ENCODE data around the gene REX1BD. TPM values are rescaled to one million over a fixed set of nuclear protein-coding genes. Genes with fewer than 3 reads are reported as not detected.

REX1BD gene
- total RNA-seq, 2 donors from 2014 or later: 146 to 214 TPM

DNA sequence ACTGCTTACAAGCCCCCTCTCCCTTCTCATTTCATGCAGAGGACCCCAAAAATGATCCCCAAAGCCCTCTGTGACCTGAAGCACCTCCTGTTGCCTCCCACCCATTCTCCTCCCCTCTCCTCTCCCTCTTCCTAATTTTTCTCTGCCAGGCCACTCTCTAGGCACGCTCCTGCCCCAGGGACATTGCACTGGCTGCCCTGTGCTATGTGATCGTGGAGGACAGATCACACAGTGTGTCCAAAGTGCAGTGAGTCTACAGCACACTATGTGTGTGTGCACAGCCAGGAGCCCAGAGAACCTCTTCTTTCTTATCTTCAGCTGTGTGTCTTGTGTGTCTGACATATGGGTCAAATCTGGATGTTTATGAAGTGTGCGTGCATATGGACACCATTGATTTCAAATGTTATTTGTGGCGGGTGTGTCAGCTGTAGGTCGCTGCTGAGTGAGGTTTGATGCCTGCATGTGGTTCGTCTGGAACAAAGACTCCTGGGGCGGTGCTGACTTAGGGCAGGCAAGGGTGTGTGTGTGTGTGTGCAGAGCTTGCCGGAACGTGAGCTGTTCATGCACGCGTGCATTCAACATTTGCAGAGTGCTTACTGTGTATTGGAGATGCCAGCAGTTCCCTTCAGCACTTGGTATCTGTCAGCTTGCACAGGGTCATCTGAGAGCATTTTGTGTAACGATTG, 46.2 kb downstream of the REX1BD start:
- Histone ChIP-seq H3K9me3 (no peaks in the 10 kb centered on the region), H3K4me1 (peaks cover 27% of the 10 kb centered on the region), H3K27me3 (no peaks in the 10 kb centered on the region), H3K27ac (no peak overlapping the region), H3K36me3 (replicated peaks in 1 of 2; ENCODE audit: insufficient read depth in 1 of 2, low read depth in 2 of 2) (no peaks in the 10 kb centered on the region), H3K4me3 (no peak overlapping the region)
- 64 to 80% methylated on average over 11 to 12 of the region's 12 CpGs for WGBS, 2 donors
- DNase-seq (no peak), ATAC-seq (no peak)
- TF ChIP-seq POLR2A (IDR thresholded peaks at IDR 0.05): no peak
- TF ChIP-seq, protein P1, sequence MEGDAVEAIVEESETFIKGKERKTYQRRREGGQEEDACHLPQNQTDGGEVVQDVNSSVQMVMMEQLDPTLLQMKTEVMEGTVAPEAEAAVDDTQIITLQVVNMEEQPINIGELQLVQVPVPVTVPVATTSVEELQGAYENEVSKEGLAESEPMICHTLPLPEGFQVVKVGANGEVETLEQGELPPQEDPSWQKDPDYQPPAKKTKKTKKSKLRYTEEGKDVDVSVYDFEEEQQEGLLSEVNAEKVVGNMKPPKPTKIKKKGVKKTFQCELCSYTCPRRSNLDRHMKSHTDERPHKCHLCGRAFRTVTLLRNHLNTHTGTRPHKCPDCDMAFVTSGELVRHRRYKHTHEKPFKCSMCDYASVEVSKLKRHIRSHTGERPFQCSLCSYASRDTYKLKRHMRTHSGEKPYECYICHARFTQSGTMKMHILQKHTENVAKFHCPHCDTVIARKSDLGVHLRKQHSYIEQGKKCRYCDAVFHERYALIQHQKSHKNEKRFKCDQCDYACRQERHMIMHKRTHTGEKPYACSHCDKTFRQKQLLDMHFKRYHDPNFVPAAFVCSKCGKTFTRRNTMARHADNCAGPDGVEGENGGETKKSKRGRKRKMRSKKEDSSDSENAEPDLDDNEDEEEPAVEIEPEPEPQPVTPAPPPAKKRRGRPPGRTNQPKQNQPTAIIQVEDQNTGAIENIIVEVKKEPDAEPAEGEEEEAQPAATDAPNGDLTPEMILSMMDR (IDR thresholded peaks at IDR 0.05): no peak
- intact Hi-C loops (cut with DNase I): no loop called here

DNA sequence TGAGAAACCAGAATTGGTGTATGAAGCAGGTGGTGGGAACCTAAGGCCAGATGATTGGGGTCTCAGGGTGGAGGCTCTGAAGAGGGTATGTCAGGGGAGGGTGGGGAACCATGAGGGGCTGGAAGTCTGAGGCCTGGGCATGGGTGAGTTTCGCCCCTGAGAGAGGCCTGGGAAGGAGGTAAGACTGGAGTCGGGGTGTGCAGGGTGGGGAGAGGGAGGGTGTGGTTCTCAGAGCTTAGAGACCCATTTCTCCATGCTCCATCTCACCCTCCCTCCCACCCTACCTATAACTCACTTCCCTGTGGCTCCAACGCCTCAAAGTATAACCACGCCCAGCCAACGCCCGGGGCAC, 47.2 kb downstream of the REX1BD start:
- H3K27ac ChIP-seq: peak overlapping the region in 1 of 4 donors; percentile 95
- H3K4me1 ChIP-seq: peaks cover 27% of the 10 kb centered on the region
- intact Hi-C loops (cut with DNase I): no loop called here
- DNase-seq (no peak), ATAC-seq (no peak)
- H3K4me3 ChIP-seq: no peak overlapping the region
- no peaks in the 10 kb centered on the region for H3K36me3 ChIP-seq (replicated peaks in 1 of 2; ENCODE audit: insufficient read depth in 1 of 2, low read depth in 2 of 2)
- no peaks in the 10 kb centered on the region for H3K27me3 ChIP-seq
- no peaks in the 10 kb centered on the region for H3K9me3 ChIP-seq
- 19 to 24% methylated on average over 5 to 6 of the region's 6 CpGs for WGBS, 2 donors
- no peak for TF ChIP-seq POLR2A (IDR thresholded peaks at IDR 0.05)
- TF ChIP-seq, protein P1 (IDR thresholded peaks at IDR 0.05): no peak

DNA sequence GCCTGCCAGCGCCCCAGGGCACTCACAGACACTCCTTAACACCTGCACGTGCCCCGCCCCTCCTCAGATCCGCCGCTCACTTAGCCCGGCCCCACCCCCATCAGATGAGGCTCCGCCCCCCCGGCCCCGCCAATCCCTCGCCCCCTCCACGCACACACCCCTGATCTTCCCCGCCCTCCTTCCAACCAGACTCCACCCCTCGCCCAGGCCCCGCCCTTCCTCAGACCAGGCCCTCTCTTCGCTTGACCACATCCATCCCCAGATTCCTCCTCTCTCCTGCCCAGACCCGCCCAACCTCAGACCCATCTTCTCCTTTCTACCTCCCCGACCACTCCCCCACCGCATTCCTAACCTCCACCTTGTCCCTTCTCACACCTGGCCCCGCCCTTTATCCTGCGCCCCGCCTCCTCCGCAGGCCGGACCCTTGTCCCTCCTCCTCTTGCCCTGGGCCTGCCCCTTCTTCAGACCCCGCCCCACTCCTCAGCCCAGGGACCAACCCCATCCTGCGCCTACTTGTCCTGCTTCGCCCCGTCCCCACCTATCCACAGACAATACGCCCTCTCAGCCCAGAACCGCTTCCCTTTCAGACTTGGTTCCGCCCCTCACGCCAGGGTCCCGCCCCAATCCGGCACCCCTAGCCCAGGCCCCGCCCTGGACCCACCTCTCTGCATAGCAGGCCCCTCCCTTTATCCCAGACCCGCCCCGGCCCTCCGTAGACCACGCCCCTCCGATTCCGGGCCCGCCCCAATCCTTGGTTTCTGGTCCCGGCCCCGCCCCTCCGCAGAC, 47.8 kb downstream of the REX1BD start:
- Histone ChIP-seq H3K27ac (peak overlapping the region; percentile 82 to 97 (median 96)), H3K4me3 (peak overlapping the region in 1 of 2 donors; percentile 78), H3K27me3 (no peaks in the 10 kb centered on the region), H3K9me3 (no peaks in the 10 kb centered on the region), H3K36me3 (replicated peaks in 1 of 2; ENCODE audit: insufficient read depth in 1 of 2, low read depth in 2 of 2) (no peaks in the 10 kb centered on the region), H3K4me1 (peaks cover 27% of the 10 kb centered on the region)
- DNase-seq (peak; percentile 97 to 99 (median 98)), ATAC-seq (peak; percentile 90)
- 2% methylated on average over 28 to 37 of the region's 44 CpGs for WGBS, 2 donors
- intact Hi-C loops (cut with DNase I): no loop called here
- no peak for TF ChIP-seq POLR2A (IDR thresholded peaks at IDR 0.05)
- TF ChIP-seq, protein P1 (IDR thresholded peaks at IDR 0.05): no peak

DNA sequence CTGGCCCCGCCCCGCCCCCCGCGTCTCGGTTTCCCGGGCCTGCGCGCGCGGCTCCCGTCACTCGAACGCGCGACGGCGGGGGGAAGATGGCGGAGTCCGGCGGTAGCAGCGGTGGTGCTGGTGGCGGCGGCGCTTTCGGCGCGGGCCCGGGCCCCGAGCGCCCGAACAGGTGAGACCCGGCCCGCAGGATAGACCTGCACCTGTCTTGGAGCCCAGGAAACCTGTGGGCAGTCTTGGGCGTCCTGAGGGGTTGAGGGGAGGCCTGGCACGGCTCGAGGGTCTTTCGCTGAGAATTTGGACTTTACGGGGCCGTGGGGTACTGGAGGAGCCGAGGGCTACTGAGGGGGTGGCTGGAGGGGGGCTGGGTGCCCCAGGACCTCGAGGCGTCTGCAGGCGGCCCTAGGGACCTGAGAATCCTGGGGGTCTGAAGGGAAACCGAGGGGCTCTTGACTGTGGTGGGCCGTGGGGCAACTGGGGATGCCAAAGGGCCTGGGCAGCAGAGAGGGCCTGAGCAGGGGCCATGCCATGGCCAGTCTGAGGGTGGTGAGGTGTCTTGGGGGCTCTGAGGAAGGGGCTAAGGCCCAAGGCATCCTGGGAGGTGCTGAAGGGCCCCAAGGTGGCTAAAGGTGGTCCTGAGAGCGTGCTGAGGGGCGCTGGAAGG, 48.5 kb downstream of the REX1BD start, which contains the start of gene KLHL26:
KLHL26 (plus strand) TSS at position 60 of the 661 bp plus-strand sequence; CDS start at position 87, 27 bp downstream.
- peaks cover 27% of the 10 kb centered on the region for H3K4me1 ChIP-seq
- ATAC-seq (no peak), DNase-seq (no peak)
- WGBS, 2 donors: 3 to 9% methylated on average over 8 to 25 of the region's 47 CpGs
- no peaks in the 10 kb centered on the region for H3K9me3 ChIP-seq
- TF ChIP-seq POLR2A (IDR thresholded peaks at IDR 0.05): peak; percentile 50 to 76 (median 75)
- TF ChIP-seq, protein P1 (IDR thresholded peaks at IDR 0.05): no peak
- no peaks in the 10 kb centered on the region for H3K27me3 ChIP-seq
- peak within 1 kb of the TSS; percentile 24 to 78 for H3K4me3 ChIP-seq
- intact Hi-C loops (cut with DNase I): no loop called here
- H3K36me3 ChIP-seq (replicated peaks in 1 of 2; ENCODE audit: insufficient read depth in 1 of 2, low read depth in 2 of 2): no peaks in the 10 kb centered on the region
- peak within 1 kb of the TSS; percentile 82 to 97 (median 96) for H3K27ac ChIP-seq
